Stromal cell of bone marrow (primary cell): ENCODE results near the gene PIP5K1C.

ENCODE experiments used
- DNase-seq: peaks from one replicate; pipeline ENCODE4 v3.0.0-alpha.2; 2012; ENCODE audit warnings: low read depth

The PIP5K1C gene

GRCh38 chr19:3700242-3701032, at the start of gene PIP5K1C:
PIP5K1C (minus strand) TSS chr19:3700468; CDS start chr19:3700390, 78 bp downstream.
- DNase-seq = peak; percentile 58

- no peak for DNase-seq
Measured at GRCh38 chr19:3748965-3749364, 48.7 kb upstream of the PIP5K1C start.

- no peak for DNase-seq
Measured at GRCh38 chr19:3746371-3747056, 46.2 kb upstream of the PIP5K1C start.

- DNase-seq = no peak
Measured at GRCh38 chr19:3745363-3746045, 45.2 kb upstream of the PIP5K1C start.

GRCh38 chr19:3743486-3743885, 43.2 kb upstream of the PIP5K1C start:
- DNase-seq = no peak

- no peak for DNase-seq
Measured at GRCh38 chr19:3740431-3740830, 40.2 kb upstream of the PIP5K1C start.

- DNase-seq = no peak
Measured at GRCh38 chr19:3738477-3739220, 38.4 kb upstream of the PIP5K1C start.

GRCh38 chr19:3737487-3738205, 37.4 kb upstream of the PIP5K1C start:
- no peak for DNase-seq

GRCh38 chr19:3736106-3736724, 35.9 kb upstream of the PIP5K1C start:
- no peak for DNase-seq

- DNase-seq = no peak
Measured at GRCh38 chr19:3734310-3734600, 34.0 kb upstream of the PIP5K1C start.

- no peak for DNase-seq
Measured at GRCh38 chr19:3733549-3734309, 33.5 kb upstream of the PIP5K1C start.

GRCh38 chr19:3732108-3732507, 31.8 kb upstream of the PIP5K1C start:
- DNase-seq = no peak

- no peak for DNase-seq
Measured at GRCh38 chr19:3730457-3730958, 30.2 kb upstream of the PIP5K1C start.

- DNase-seq = no peak
Measured at GRCh38 chr19:3725640-3726310, 25.5 kb upstream of the PIP5K1C start.

- DNase-seq = no peak
Measured at GRCh38 chr19:3725121-3725520, 24.9 kb upstream of the PIP5K1C start.

- DNase-seq = no peak
Measured at GRCh38 chr19:3723883-3724282, 23.6 kb upstream of the PIP5K1C start.

- no peak for DNase-seq
Measured at GRCh38 chr19:3723110-3723488, 22.8 kb upstream of the PIP5K1C start.

- no peak for DNase-seq
Measured at GRCh38 chr19:3722443-3723109, 22.3 kb upstream of the PIP5K1C start.

GRCh38 chr19:3721887-3722442, 21.7 kb upstream of the PIP5K1C start:
- DNase-seq = no peak
